ENCODE data around the gene LIPC.
"Not testable (repeated sequence)": the region's sequence is repeated elsewhere in the genome, so short reads cannot be mapped to it uniquely, and the experiment has no call there.

Gene LIPC

GRCh38 chr15:58594898-58595297 is 163.1 kb downstream of the LIPC start:
- DNase-seq: no peak

DNA sequence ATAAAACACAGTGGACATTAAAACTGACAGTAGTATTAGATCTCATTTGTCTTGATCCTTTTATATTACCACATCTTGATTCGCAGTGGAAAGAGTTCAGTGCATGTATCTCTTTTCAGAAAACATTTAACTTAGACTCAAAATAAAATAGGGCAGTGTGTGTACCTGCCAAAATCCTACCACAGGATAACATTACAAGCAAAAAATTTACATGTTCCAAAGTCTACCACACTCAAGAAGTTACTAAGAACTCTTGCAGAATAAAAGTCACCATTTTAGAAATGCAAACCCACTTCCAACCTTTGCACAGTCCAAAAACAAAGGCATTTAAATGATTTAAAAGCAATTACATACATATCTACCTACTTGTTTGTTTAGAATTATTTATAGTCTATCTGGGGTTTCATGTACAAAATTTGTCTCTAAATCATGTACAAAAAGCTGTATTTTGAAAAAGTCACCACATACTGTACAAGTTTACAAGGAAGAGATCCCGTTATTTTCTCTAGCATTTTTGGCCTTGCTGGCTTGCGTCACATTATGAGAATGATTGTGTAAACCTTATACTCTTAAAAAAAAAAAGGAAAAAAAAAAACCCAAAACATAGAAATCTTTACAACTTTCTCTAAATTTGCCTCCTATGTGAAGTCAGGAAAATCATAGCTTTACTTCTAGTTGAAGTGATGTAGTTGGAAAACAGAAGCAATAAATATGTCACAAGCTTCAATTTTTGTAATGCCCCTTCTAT is 163.9 kb downstream of the LIPC start:
- DNase-seq: no peak

DNA sequence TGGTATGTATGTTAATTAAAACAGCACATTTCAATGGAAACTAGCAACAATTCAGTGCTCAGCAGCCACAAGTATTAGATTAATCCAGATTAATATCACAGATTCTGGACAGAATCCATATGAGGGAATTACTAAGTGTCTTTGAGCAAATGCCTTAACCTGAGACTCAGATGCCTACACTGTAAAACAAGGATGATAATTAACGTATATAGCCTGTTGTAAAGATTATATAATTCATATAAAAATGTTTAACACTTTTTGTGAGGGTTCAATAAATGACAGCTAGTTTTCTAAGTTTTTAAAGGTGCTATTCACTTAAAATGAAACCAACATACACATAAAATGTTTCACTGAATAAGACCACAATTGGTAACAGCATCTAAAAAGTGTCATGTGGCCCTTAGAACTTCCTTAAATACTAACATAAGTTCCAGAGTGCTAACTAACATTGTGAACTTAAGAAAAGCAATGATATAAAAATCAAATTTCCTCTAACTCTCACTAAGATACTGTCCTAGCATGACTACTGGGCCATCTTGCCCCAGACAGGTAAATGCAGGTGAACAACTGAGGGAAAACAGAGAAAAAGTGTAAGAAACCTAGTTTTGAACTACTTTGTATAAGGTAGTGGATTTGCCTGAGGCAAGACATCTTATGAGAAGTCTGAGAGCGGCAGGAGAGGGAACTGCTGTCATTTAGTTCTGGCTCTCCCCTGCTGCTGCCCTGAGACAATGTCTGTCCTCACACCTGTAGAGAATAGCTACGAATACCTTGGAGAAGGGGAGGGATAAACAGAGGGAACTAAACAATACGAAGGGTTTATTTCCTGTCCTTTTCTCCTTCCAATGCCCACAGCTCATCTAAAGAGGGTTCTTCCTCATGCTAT is 166.4 kb downstream of the LIPC start:
- no peak for DNase-seq

GRCh38 chr15:58598829-58599210 is 167.0 kb downstream of the LIPC start:
- DNase-seq: no peak

GRCh38 chr15:58602823-58603222 is 171.0 kb downstream of the LIPC start:
- no peak for DNase-seq

DNA sequence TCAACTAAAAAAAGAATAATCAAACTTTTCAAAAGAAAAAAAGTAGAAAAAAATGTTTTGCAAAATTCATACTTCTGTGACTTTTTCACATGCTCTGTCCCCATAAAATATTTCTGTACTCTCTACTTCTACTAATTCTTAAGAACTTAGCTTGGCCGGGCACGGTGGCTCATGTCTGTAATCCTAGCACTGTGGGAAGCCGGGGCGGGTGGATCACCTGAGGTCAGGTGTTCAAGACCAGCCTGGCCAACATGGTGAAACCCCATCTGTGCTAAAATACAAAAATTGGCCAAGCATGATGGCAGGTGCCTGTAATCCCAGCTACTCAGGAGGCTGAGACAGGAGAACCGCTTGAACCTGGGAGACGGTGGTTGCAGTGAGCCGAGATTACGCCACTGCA is 172.1 kb downstream of the LIPC start:
- not testable (repeated sequence) for DNase-seq

- DNase-seq: no peak
Measured at GRCh38 chr15:58604455-58604923, 172.7 kb downstream of the LIPC start.

- DNase-seq: no peak
Measured at GRCh38 chr15:58605931-58606530, 174.2 kb downstream of the LIPC start.

- no peak for DNase-seq
Measured at GRCh38 chr15:58606577-58607080, 174.8 kb downstream of the LIPC start.

DNA sequence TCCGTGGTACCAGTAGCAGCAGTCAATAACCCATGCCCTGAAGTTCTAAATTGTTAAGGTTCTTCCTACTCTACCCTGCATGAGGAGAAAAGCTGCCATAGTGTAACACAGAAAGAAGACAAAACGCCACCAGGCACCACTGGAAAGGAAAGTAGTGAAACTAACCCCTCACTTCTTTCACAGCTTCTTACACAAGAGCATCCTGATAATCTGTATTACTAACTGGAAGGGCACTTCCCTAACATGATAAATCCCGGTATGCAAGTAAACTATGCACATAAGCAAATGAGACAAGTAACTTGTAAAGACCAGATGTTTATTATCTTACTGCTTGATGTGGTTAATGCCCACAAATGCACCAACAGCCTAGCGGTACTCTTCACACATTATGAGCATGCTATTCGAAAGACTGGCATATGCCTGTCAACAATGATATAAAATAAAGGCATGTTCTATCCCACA is 176.4 kb downstream of the LIPC start:
- DNase-seq: no peak

DNA sequence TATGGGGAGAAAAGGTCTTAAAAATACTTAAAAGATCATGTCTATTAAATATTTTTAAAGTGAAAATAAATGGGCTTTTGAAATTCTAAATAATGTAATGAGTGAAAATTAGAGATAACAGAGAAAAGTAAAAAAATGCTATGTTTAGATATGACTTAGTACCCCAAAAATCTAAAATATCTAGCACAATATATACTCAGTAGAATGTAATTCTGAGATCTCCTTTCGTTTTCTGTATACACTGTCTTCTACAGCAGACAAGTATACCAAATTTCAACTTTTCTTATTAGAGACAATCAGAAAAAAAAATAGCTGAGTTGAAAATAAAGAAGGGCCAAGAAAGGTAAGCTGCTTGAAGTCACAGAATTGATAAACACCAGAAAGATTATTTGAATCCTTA is 176.9 kb downstream of the LIPC start:
- DNase-seq: no peak

GRCh38 chr15:58611731-58612676 is 180.2 kb downstream of the LIPC start:
- no peak for DNase-seq

- DNase-seq: no peak
Measured at GRCh38 chr15:58616171-58616570, 184.4 kb downstream of the LIPC start.
